Keratinocyte (primary cell): ENCODE results near the gene EBF3. TPM values are rescaled to one million over a fixed set of nuclear protein-coding genes. Genes with fewer than 3 reads are reported as not detected.

ENCODE experiments used
- DNase-seq: peaks from one replicate; pipeline ENCODE4 v3.0.0-alpha.2; 2011; ENCODE audit warnings: low read depth, missing footprints, low spot score
- FAIRE-seq: peaks from 2 replicates; lab custom pipeline; 2011; peaks lifted over from hg19 to GRCh38; lab: Jason Lieb, UNC
- H2AFZ ChIP-seq: 2 replicates; pipeline ENCODE4 v1.6.0; 2012; ENCODE audit warnings: low read length, control low read depth, inconsistent platforms; ENCODE audit not compliant: control insufficient read depth
- H3K27ac ChIP-seq: 2 replicates; pipeline ENCODE4 v1.5.1; 2011; ENCODE audit warnings: low read length; ENCODE audit not compliant: control insufficient read depth, insufficient read depth
- H3K27me3 ChIP-seq: 3 replicates; pipeline ENCODE4 v1.6.0; 2011; ENCODE audit warnings: low read length; ENCODE audit not compliant: control insufficient read depth, insufficient read depth; ENCODE audit errors: extremely low read depth
- H3K36me3 ChIP-seq, 2 experiments: 2 replicates in 1 of 2; 3 replicates in 1 of 2; pipeline ENCODE4 v1.5.1; 2011; ENCODE audit warnings: low read length in 2 of 2, mild to moderate bottlenecking in 1 of 2; ENCODE audit not compliant: control insufficient read depth in 2 of 2, insufficient read depth in 2 of 2; ENCODE audit errors: extremely low read depth in 1 of 2
- H3K4me1 ChIP-seq: 3 replicates; pipeline ENCODE4 v1.5.1; 2011; ENCODE audit warnings: low read length; ENCODE audit not compliant: control insufficient read depth, insufficient read depth; ENCODE audit errors: extremely low read depth
- H3K4me2 ChIP-seq: 3 replicates; pipeline ENCODE4 v1.6.0; 2011; ENCODE audit warnings: low read depth, low read length; ENCODE audit not compliant: control insufficient read depth, insufficient read depth; ENCODE audit errors: extremely low read depth
- H3K4me3 ChIP-seq, 3 experiments: fragments of 200-600 bp in 1 of 3; sonication (generic) in 1 of 3; 2 replicates in 2 of 3; 3 replicates in 1 of 3; pipeline ENCODE4 v1.5.1; 2011 to 2016; ENCODE audit warnings: low read length in 3 of 3, mild to moderate bottlenecking in 3 of 3, control low read depth in 2 of 3, inconsistent platforms in 1 of 3, low read depth in 1 of 3, mixed read lengths in 1 of 3, mixed run types in 1 of 3, moderate library complexity in 1 of 3; ENCODE audit not compliant: control insufficient read depth in 2 of 3, insufficient read depth in 2 of 3; ENCODE audit errors: extremely low read depth in 1 of 3
- H3K79me2 ChIP-seq: 2 replicates; pipeline ENCODE4 v1.6.0; 2012; ENCODE audit warnings: low read length; ENCODE audit not compliant: control insufficient read depth, insufficient read depth
- H3K9ac ChIP-seq: 3 replicates; pipeline ENCODE4 v1.6.0; 2011; ENCODE audit warnings: low read length; ENCODE audit not compliant: control insufficient read depth, insufficient read depth; ENCODE audit errors: extremely low read depth
- H3K9me1 ChIP-seq: 3 replicates; pipeline ENCODE4 v1.6.0; 2011; ENCODE audit warnings: low read length; ENCODE audit not compliant: control insufficient read depth, insufficient read depth; ENCODE audit errors: extremely low read depth
- H3K9me3 ChIP-seq: 2 replicates; pipeline ENCODE4 v1.5.1; 2012; ENCODE audit warnings: low read depth, low read length; ENCODE audit not compliant: control insufficient read depth
- H4K20me1 ChIP-seq: 3 replicates; pipeline ENCODE4 v1.6.0; 2011; ENCODE audit warnings: low read length; ENCODE audit not compliant: control insufficient read depth, insufficient read depth; ENCODE audit errors: extremely low read depth
- EZH2 ChIP-seq: IDR thresholded peaks from one replicate; pipeline ENCODE4 v1.6.1; 2012; ENCODE audit warnings: inconsistent platforms, mild to moderate bottlenecking, low read length, moderate library complexity
- dilution Hi-C: fragments of 300-500 bp; cut with MboI; formaldehyde crosslinking; loops from one replicate; pipeline ENCODE4 v1.7.0; 2020; ENCODE audit warnings: low sequenced_read_pairs; ENCODE audit not compliant: extremely low pct_ligation_motif_present
- polyA plus RNA-seq, 5 experiments: library from polyadenylated mRNA; depleted of rRNA in 3 of 5; stranded (reverse) in 3 of 5; stranded (forward) in 1 of 5; unstranded in 1 of 5; fragments of >200 nt; gene quantifications; 1 replicate in 1 of 5; 2 replicates in 3 of 5; 3 replicates in 1 of 5; pipeline versions ENCODE4 v1.2.1 to v1.2.3, GENCODE V29; 2011 to 2012; ENCODE audit warnings: missing spikeins in 2 of 5, low read depth in 1 of 5, low replicate concordance in 1 of 5
- TF ChIP-seq, protein P1 (sequence below), 3 experiments: IDR thresholded peaks in 1 of 3; conservative IDR thresholded peaks in 1 of 3; optimal IDR thresholded peaks in 1 of 3; 2 replicates in 2 of 3; 3 replicates in 1 of 3; pipeline versions ENCODE3 to v1.5.1; 2011; ENCODE audit warnings: low read length in 3 of 3, mild to moderate bottlenecking in 3 of 3, moderate library complexity in 2 of 3, control low read depth in 1 of 3, inconsistent platforms in 1 of 3; ENCODE audit not compliant: insufficient read depth in 2 of 3; ENCODE audit errors: extremely low read depth in 1 of 3

The EBF3 gene
- polyA plus RNA-seq, 1 donor (not counting 4 experiments of a cell fraction or from before 2014, with no cell fraction given) = not detected

- H3K4me3 ChIP-seq = no peak overlapping the region
- H3K36me3 ChIP-seq = no peaks in the 10 kb centered on the region
- FAIRE-seq = no peak
- H3K79me2 ChIP-seq = no peaks in the 10 kb centered on the region
- no peaks in the 10 kb centered on the region for H3K9me1 ChIP-seq
- no peak for DNase-seq
- no peak for TF ChIP-seq EZH2
- TF ChIP-seq, protein P1, sequence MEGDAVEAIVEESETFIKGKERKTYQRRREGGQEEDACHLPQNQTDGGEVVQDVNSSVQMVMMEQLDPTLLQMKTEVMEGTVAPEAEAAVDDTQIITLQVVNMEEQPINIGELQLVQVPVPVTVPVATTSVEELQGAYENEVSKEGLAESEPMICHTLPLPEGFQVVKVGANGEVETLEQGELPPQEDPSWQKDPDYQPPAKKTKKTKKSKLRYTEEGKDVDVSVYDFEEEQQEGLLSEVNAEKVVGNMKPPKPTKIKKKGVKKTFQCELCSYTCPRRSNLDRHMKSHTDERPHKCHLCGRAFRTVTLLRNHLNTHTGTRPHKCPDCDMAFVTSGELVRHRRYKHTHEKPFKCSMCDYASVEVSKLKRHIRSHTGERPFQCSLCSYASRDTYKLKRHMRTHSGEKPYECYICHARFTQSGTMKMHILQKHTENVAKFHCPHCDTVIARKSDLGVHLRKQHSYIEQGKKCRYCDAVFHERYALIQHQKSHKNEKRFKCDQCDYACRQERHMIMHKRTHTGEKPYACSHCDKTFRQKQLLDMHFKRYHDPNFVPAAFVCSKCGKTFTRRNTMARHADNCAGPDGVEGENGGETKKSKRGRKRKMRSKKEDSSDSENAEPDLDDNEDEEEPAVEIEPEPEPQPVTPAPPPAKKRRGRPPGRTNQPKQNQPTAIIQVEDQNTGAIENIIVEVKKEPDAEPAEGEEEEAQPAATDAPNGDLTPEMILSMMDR (optimal IDR thresholded peaks at IDR 0.05 in 1 of 3, IDR thresholded peaks at IDR 0.05 in 1 of 3, conservative IDR thresholded peaks at IDR 0.05 in 1 of 3; ENCODE audit: extremely low read depth in 1 of 3, insufficient read depth in 2 of 3, low read length in 3 of 3) = no peak
- H3K4me1 ChIP-seq = no peaks in the 10 kb centered on the region
- no peaks in the 10 kb centered on the region for H3K27me3 ChIP-seq
- H3K27ac ChIP-seq = no peak overlapping the region
- H4K20me1 ChIP-seq = no peaks in the 10 kb centered on the region
- H3K9ac ChIP-seq = no peak overlapping the region
- dilution Hi-C loops = no loop called here
- no peak overlapping the region for H3K4me2 ChIP-seq
- peaks cover 9% of the 10 kb centered on the region for H3K9me3 ChIP-seq
- no peak overlapping the region for H2AFZ ChIP-seq
Measured at GRCh38 chr10:129808092-129808983, 155.7 kb downstream of the EBF3 start.

- Histone ChIP-seq H3K36me3 (no peaks in the 10 kb centered on the region), H3K79me2 (no peaks in the 10 kb centered on the region), H3K9me3 (peaks cover 6% of the 10 kb centered on the region), H3K27ac (no peak overlapping the region), H3K4me3 (no peak overlapping the region), H3K4me2 (no peak overlapping the region), H2AFZ (no peak overlapping the region), H3K9me1 (no peaks in the 10 kb centered on the region), H3K9ac (no peak overlapping the region), H4K20me1 (no peaks in the 10 kb centered on the region), H3K27me3 (no peaks in the 10 kb centered on the region), H3K4me1 (no peaks in the 10 kb centered on the region)
- TF ChIP-seq, protein P1 (optimal IDR thresholded peaks at IDR 0.05 in 1 of 3, IDR thresholded peaks at IDR 0.05 in 1 of 3, conservative IDR thresholded peaks at IDR 0.05 in 1 of 3; ENCODE audit: extremely low read depth in 1 of 3, insufficient read depth in 2 of 3, low read length in 3 of 3) = no peak
- TF ChIP-seq EZH2 = no peak
- DNase-seq (no peak), FAIRE-seq (no peak)
- dilution Hi-C loops = no loop called here
Measured at GRCh38 chr10:129807211-129807610, 156.9 kb downstream of the EBF3 start.
